Nucleus accumbens (tissue), 56 donors: Measurements from ENCODE around the gene PRKCH.

ENCODE experiments used
- DNase-seq, 56 donors: peaks; one replicate each; lab custom pipeline; 2025; lab: John Stamatoyannopoulos, UW

PRKCH gene

DNA sequence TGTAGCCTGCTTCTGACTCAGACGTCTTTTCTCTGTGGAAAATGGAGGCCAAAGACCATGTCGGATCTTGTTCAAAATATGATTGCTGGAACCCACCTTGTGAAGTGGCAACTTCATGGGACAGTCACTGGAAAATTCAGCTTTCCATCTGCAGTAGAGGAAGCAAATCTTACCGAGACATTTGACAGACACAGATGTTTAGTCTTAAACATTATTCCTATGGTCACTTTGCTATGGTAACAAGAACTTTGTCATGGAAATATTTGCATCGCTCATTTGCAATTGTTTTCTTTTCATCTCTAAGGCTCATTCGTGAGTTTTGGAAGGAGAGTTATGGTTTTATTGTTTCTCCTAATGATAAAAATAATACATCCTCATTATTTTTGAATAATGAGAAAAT lies 275.6 kb downstream of the PRKCH start:
- no peak for DNase-seq

DNA sequence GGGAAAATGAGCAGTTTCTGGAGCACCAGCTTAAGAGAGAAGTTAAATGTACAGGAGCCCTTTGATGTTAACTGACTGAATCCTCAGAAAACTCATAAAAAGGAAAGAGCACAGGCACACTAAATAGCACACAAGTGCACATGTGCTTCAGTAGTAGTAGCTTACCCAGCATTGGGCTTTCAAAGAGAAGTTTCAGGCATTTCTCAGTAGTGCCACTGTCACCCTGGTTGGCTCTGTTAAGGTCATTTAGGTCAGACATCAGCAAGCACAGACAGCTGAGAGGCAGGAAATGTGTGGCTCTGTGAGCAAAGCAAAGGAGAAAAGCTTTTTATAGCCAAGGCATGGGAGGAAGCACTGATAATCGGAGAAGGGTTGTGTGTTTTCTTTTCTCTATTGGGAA lies 277.6 kb downstream of the PRKCH start:
- DNase-seq = no peak

DNA sequence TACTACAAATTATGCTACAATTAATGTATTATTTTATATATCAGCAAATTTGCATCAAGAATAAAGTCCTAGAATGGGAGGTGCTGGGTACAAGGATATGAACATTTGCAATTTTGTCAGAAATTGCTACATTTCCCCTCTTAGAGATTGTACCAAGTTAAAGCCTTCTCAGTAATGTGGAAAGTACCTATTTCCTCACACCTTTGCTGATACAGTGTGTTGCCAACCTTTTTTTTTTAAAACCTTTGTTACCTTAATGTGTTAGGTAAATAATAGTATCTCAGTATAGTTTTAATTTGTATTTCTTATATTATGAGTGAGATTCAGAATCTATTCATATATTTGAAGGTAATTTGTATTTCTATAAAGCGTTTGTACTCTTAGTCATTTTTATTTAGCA lies 278.6 kb downstream of the PRKCH start:
- DNase-seq = no peak
